ENCODE data around the gene SPIB. TPM values are rescaled to one million over a fixed set of nuclear protein-coding genes. Genes with fewer than 3 reads are reported as not detected.
A peak's percentile ranks its signal among the peaks of the same experiment; 100 is the strongest.

Gene SPIB
- total RNA-seq, 2 donors from 2014 or later: 1.9 to 3.0 TPM

GRCh38 chr19:50479761-50480251 lies 61.1 kb downstream of the SPIB start:
- Mint-ChIP-seq H3K4me1 (peaks cover 31% of the 10 kb centered on the region), H3K27me3 (no peaks in the 10 kb centered on the region), H3K4me3 (no peak overlapping the region), H3K36me3 (ENCODE audit: low read depth) (peaks cover 3% of the 10 kb centered on the region), H3K27ac (no peak overlapping the region)
- H3K9me3 ChIP-seq (ENCODE audit: control insufficient read depth, low read length, poor library complexity, severe bottlenecking): no peaks in the 10 kb centered on the region
- no peak for DNase-seq
- ATAC-seq: no peak

- no peaks in the 10 kb centered on the region for H3K27me3 Mint-ChIP-seq
- no peak for DNase-seq
- H3K9me3 ChIP-seq (ENCODE audit: control insufficient read depth, low read length, poor library complexity, severe bottlenecking): no peaks in the 10 kb centered on the region
- peak overlapping the region; percentile 85 for H3K27ac Mint-ChIP-seq
- ATAC-seq: no peak
- no peak overlapping the region for H3K4me3 Mint-ChIP-seq
- H3K4me1 Mint-ChIP-seq: peaks cover 29% of the 10 kb centered on the region
- peaks cover 6% of the 10 kb centered on the region for H3K36me3 Mint-ChIP-seq (ENCODE audit: low read depth)
These were observed 61.8 kb downstream of the SPIB start for GRCh38 chr19:50480281-50481111.

Other genes with a start within 250 kb of the SPIB start
- not detected for gene MYH14, start 215.3 kb upstream of the SPIB start, total RNA-seq
- gene KCNC3, start 89.6 kb upstream of the SPIB start, total RNA-seq: 1 to 10 TPM; 1.4 to 2.0 TPM
- under 1 TPM; 0.73 to 0.99 TPM for gene NAPSA, start 53.3 kb upstream of the SPIB start, total RNA-seq
- gene NR1H2, start 42.5 kb upstream of the SPIB start, total RNA-seq: 100 to 1,000 TPM; 208 to 276 TPM
- gene POLD1, start 34.6 kb upstream of the SPIB start, total RNA-seq: 10 to 100 TPM; 23.5 to 26.6 TPM
- under 1 TPM; 0.07 to 0.08 TPM for gene MYBPC2, start 14.0 kb downstream of the SPIB start, total RNA-seq
- 10 to 100 TPM; 76.6 to 78.5 TPM for gene EMC10, start 57.6 kb downstream of the SPIB start, total RNA-seq
- under 1 TPM in 1 of 2 donors, not detected in 1; 0.22 TPM for gene GARIN5A, start 57.9 kb downstream of the SPIB start, total RNA-seq
- 10 to 100 TPM; 14.9 to 18.0 TPM for gene JOSD2, start 92.3 kb downstream of the SPIB start, total RNA-seq
- not detected for gene ASPDH, start 95.0 kb downstream of the SPIB start, total RNA-seq
- not detected for gene LRRC4B, start 149.5 kb downstream of the SPIB start, total RNA-seq
- not detected for gene SYT3, start 220.9 kb downstream of the SPIB start, total RNA-seq
- gene C19orf81, start 230.5 kb downstream of the SPIB start, total RNA-seq: not detected